HS-27A (cell line): ENCODE measurements around the gene OR1I1.

Source experiments
- DNase-seq: peaks from one replicate; pipeline ENCODE4 v3.0.0-alpha.2; 2012; ENCODE audit warnings: low read depth, missing footprints

Gene OR1I1

DNA sequence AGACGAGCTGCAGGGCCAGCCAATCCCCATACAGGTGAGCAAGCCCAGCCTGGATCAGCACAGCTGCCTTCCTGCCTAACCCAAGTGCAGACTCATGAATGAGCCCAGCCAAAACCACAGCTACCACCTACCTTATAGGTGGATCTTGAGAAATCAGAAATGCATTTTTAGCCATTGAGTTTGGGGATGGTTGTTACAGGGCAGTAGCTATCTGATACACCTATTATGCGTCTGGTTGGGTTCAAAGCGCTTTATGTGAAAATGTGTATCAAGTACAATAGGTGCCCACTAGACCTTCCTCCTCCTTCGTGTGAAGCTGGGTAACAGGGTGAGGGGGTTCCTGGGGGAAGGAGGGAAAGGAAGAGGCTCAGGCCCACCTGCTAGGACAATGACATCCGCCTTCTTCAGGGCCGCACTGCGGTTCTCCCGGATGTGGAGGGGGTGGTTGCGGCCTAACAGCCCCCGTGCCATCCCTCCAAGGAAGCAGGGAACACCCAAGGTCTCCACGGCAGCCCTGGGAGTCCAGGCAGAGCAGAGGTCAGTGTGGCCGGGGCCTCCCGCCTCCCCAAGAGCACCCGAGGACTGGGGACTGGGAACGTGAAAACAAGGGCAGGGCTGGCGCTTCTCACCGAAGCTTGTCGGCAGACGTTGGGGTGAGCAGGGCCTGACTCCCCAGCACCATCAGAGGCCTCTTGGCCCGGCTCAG, 36.9 kb downstream of the OR1I1 start:
- DNase-seq = no peak

DNA sequence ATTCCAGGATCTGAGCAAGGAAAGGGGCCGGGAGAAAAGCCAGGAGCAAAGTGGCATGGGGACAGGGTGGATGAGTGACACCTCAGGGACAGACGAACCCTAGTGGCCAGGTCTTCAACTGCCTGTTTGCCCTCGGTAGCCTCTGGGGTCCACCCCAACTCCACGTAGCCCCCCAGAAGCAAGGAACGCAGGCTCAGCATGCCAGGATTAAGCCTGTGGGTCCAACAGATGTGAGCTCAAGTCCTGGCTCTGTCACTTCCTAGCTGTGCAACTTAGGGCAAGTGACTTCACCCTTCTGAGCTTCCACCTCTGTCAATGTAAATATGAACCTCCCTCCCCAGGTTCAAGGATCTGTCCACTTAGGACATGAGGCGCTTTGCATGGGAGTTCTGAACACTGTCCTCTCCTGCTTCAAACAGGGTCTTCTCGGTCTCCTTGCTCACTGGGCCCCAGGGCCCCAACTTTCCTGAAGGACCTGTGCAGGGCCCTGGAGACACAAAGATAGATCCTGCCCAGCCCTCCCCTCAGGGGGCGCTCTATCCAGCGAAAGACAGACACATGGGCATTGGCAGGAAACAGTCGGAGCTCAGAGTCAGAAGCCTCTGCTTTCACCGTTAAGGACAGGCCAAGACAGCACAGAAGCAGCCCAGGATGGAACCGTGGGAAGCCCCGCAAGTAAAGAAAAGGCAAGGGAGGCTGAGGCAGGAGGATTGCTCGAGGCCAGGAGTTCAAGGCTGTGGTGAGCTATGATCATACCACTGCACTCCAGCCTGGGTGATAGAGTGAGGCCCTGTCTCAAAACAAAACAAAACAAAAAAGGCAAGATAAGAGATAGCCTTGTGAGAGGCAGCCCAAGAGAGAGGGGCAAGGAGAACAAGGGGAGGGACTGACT, 38.4 kb downstream of the OR1I1 start:
- no peak for DNase-seq

DNA sequence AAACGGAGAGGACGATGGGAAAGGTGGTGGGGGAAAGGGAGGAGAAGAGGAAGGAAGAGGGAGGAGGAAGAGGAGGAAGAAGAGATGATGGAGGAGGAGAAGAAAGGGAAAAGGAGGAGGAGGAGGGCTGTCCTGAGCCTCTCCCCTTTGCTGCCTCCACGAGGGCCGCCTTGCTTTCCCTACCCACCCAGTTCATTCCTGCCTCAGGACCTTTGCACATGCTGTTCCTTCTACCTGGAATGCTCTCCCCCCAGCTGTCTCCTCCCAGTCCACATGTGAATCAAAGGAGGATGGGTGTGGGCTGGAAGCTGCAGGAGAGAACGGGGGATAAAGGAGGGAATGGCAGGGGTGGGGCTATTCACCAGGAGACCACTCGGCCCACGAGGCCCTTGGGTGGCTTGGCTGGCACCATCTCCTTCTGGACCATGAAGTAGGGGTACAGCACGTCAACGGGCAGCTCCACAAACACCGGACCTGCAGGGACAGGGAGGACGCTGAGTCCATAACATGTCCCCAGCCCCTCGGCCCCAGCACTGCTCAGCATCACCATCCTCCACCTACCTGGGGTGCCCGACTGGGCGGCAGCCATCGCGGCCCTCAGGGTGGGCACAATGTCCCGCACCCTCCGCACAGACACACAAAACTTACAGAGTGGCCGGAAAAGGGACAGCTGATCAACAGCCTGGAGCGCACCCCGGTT, 40.5 kb downstream of the OR1I1 start:
- no peak for DNase-seq

DNA sequence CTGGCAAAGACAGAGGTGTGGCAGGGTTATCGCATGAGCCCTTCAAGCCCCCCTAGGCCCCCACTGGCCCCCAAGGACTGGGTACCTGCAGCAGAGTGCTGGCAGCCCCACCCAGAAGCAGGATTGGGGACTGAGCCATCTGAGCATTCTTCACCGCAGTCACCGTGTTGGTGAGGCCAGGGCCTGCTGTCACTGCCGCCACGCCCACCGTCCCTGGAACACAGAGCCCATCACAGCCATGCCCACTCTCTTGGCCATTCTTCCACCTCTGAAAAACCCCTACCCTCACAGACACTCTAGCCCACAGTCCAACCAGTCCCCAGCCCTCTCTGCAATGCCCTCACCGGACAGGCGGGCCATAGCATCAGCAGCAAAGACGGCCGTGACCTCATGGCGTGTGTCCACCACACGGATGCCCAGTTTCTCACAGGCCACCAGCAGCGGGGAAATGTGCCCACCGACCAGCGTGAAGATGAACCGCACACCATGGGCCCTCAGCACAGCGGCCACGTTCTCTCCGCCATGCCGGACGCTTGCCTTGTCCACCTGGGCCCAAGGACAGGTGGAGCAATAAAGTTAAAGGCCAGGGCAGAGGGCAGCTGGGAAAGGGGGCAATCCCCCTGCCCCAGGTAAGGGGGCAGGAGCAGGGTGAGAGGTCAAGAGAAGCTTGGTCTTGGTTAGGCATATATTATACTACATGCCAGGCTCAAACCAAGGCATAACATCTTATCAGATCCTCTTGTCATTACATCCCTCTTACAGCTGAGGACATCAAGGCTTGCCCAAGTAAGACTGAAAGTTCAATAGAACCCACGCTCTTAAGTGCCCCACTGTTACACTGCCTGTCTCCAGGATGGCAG, 41.2 kb downstream of the OR1I1 start:
- DNase-seq = no peak

DNA sequence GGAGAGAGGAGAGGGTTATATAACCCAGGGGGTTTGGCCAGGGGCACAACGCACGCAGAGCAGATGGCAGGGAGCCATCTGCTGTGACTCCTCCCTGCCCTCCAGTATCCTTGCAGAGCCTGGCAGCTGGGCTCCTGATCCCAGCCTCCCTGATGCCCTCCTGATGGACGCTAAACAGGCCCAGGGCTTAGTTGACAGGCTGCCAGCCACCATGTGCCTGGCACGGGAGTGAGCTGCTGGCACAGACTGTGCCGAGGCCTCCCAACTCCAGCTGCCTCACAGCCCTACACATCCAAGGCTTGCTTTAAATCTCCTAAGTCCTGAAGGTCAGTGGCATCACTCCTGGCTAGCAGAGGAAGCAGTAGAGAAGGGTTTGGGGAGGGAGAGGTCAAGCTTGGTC, 41.9 kb downstream of the OR1I1 start:
- DNase-seq = no peak

DNA sequence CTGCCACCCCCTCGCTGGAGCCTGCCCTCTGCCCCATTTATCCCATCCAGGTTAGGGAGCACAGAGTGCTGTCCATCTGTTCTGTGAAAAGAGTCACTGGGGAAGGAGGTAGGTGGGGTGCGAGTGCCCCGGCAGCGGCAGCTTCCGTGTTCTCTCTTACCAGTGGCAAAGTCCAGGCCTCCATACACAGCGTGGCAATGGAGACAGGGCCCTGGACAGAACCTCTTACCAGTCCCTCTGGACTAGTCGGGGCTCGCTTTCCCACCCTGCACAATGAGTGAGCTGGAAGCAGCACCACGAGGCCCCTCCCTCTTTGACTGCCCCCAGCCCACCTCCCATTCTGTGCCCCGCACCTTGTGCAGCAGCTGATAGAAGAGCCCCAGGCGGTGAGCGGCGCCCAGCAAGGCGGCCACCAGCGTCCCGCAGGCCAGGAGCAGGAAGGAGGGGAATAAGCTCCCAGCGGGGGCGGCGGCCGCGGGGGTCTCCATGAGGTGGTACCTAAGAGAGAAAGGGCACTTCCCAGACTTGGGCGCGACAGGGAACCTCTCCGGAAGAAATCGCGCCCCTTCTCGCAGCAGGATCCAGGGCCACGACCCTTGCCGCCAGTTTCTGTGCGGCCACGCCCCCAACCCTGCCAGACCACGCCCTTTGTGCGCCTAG, 42.7 kb downstream of the OR1I1 start:
- no peak for DNase-seq

DNA sequence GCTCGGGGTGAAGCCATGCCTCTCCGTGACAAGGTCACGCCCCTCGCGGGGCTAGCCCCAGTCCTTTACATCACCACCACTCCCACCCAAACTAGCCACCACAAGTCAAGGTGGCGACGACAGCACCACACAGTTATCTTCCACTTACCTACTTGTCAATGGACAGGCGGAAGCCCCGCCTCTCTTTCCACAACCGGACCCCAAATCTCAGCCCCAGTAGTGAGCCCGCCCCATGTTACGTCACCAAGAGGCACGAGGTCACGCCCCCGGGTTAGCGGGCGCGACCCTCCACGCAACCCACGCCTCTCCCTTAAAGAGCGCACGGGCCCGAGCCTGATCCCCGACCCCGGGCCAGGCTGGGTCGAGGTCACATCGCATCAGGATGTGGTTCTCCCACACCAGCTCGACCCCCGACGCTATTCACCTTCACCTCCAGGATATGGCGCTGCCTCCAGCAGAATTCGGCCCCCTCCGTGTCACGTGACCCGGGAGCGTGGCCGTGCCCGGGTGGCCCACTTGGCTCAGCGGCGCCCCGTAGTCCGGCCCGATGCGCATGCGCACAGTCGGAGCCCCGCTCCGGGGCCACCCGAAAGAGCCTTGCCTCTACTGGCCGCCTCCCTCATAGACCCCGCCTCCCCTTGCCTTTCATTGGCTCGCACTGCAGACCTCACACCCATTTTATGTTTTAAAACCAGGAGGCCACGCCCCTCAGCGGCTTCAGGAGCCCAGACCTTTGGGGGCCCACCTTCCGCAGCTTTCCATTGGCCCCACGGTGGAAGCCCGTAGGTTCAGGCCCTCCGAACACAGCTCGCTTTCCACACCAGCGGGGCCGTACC, 43.4 kb downstream of the OR1I1 start:
- DNase-seq = peak; percentile 96

DNA sequence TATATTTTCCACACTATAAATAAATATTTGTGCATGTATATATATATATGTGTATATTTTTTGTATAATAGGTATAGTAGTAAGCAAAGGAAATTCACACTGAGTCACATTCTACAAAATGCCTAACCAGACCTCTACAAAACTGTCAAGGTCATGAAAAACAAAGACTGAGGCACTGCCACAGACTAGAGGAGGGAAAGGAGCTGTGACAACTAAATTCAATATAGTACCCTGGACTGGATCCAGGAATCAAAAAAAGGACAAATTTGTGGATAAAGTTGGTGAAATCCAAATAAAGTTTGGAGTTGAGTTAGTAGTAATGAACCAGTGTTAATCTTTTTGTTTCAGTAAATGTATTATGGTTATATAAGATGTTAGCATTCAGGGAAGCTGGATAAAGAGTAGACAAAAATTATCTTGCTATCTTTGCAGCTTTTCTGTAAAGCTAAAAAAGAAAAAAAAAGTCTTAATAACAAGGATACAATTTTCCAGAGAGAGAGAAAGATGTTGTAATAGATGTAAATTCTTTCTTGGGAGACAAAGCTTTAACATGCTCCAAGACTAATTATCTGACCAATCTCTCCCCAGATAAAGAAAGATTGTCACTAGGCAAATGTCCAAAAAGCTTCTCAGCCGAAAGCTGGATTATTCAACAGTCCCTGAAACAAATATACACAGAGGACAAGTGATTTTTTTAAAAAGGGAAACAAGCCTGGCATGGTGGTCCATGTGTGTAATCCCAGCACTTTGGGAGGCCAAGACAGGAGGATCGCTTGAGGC, 44.3 kb downstream of the OR1I1 start:
- DNase-seq = no peak

DNA sequence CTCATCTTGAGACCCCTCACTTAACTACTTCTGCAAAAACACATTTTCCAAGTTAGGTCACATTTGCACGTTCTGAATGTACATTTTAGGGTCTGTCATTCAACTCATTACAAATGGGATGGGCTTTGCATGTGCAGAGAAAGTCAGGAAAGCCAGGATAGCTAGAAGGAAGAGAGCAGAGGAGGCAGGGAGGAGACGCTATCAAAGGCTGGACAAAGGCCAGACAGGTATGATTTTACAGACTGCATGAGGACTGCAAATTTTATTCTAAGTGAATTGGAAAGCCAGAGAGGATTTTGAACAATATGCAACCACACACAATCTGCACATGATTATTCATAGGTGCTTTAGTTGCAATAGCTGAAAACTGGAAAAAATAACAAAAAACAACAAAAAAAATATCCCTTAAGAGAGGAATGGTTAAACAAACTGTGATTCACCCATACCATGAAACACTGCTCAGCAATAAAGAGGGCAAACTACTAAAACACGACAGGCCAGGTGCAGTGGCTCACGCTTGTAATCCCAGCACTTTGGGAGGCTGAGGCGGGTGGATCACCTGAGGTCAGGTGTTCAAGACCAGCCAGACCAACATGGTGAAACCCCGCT, 46.3 kb downstream of the OR1I1 start:
- no peak for DNase-seq

DNA sequence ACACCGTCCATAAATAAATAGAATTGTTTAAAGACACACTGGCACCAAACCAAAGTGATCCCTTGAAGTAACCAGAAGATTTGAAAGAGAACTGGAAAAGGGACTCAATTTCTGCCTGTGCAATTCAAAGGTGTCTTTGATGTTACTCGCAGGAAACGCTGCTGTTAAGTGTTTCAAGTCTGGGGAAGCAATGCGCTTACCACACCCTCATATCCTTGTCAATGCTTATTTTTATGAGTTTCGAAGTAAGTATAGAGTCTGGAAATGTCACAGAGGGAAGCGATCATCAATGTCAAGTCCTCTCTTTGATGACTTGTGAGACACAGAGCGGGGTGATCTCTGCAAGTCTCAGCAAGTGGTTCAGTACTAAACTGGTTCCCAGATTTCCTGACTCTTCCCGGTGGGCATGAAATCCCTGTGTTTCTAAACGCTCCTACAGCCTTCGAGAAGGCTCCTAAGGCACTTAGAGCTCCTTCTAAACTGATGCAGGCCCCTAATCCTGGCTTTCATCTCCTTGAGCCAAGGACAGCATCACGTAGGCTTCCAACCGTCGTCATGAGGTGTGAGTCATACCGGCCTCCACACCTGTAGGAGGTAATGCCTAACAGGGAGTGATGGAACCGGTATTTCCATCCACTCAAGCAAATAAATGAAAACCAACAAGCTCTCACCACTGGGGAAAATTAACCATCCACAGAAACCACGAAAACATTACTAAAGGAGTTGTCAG, 48.0 kb downstream of the OR1I1 start:
- DNase-seq = no peak

DNA sequence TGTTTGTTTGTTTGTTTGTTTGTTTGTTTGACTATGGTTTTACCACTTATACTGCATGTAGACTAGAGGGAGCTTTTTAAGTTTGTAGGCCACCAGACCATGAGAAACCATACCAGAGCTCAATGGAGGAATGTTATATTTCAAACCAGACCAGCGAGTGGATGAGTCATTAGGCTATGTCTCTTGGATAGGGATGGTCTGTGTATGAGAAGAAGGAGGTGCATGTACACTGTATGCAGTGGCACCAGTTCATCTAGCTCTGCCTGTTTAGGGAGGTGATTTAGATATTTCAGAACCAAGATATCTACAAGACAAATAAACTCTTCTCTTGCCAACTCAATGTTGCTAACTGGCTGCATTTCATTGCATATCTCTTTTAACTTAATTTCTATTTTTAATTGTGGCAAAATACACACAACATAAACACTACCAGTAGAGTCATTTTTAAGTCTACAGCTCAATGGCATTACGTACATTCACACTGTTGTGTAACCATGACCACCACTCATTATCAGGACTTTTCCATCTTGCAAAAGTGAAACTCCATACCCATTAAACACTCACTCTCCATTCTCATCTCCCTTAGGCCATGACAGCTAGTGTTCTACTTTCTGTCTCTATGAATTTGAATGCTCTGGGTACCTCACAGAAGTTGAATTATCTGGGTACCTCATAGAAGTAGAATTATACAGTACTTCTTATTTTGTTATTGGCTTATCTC, 54.4 kb downstream of the OR1I1 start:
- no peak for DNase-seq

DNA sequence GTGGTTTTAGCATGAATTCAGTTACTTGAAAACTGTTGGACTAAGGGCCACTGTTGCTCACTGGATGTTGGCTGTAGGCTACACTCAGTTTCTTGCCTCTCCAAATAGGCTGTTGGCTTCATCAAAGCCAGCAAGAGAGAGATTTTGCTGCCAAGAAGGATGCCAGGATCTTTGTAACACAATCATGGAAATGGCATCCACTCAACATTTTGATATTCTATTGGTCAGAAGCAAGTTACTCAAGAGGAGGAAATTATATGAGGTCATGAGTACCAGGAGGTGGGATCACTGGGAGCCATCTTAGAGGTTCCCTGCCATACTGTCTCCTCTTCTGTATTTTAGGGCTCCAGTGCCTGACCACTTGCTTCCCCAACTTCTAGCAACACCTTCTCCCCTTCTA, 55.8 kb downstream of the OR1I1 start:
- no peak for DNase-seq

DNA sequence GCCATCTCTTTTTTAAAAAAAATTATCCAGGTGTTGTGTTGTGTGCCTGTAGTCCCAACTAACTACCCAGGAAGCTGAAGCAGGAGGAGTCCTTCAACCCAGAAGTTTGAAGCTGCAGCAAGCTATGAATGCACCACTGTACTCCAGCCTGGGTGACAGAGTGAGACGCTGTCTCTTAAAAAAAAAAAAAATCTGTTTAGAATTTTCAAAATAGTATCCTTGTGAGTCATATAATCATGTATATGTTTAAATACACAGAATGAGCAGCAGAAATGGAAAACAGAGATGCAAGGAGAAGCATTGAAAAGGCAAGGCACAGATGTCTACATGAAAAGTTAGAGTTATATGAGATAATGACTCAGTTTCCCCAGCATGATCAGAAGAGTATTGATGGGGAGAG, 56.4 kb downstream of the OR1I1 start:
- no peak for DNase-seq

DNA sequence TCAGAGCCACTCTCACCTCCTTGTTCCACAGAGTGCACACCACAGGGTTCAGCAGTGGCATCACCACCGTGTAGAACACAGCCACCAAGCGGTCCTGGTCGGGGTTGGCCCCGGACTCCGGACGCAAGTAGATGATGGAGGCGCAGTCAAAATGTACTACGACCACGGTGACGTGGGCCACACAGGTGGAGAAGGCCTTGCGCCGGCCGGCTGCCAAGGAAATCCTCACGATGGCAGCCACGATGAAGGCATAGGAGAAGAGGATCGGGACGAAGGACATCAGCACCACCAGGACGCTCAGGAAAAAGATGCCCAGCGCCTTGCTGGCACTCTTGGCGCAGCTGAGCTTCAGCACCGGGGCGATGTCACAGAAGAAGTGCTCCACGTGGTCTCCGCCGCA, 59.1 kb downstream of the OR1I1 start:
- no peak for DNase-seq

DNA sequence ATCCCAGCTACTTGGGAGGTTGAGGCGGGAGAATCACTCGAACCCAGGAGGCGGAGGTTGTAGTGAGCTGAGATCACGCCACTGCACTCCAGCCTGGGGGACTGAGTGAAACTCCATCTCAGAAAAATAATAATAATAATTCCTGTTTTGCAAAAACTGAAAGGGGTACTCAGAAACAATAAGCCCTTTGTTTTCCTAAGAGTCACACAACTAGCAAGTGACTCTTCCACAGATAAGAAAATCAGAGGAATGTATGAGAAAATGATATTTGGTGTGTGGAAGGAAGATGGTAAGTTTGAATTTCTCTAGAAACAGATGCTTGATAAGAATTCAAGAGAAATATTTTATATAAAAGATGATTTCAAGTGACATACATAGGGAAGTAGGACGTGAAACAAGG, 60.3 kb downstream of the OR1I1 start:
- DNase-seq = no peak
